ENCODE data around the gene PAIP2B.

DNA sequence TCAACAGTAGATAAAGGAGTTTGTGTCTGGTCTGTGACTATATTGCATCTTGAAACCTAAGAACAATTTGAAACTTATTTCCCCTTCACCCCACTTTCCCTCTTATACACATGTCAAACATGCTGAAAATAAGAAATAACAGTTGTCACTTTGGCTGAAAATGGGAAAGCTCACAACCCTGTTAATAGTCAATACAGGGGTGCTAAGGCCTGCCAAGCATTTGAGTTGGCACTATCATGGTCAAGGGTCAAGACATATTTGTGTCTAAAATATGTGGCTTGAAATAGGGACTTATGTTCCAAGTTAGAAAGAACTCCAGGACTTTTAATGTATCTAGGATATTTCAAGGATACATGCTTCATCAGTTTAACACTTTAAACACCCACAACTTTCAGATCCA, 20.6 kb downstream of the PAIP2B start:
- TF ChIP-seq POLR2A (IDR thresholded peaks at IDR 0.05; ENCODE audit: low read length) (no peak), GATA1 (IDR thresholded peaks at IDR 0.05; ENCODE audit: low read depth, low read length) (no peak)

Data from erythroblast (primary cell).